Stimulated activated CD8-positive, alpha-beta memory T cell treated with anti-CD3 and anti-CD28 coated beads, Interleukin-4, amount 100 ng/mL, for 1 hour (primary cell): ENCODE measurements around the gene B3GNT9.

Source experiments
- DNase-seq, 2 donors: peaks; one replicate each; pipeline ENCODE4 v3.0.0-alpha.2; 2020; ENCODE audit warnings: low read depth in 2 of 2, low spot score in 1 of 2

The B3GNT9 gene

GRCh38 chr16:67186550-67186950 lies 35.8 kb upstream of the B3GNT9 start:
- no peak for DNase-seq

DNA sequence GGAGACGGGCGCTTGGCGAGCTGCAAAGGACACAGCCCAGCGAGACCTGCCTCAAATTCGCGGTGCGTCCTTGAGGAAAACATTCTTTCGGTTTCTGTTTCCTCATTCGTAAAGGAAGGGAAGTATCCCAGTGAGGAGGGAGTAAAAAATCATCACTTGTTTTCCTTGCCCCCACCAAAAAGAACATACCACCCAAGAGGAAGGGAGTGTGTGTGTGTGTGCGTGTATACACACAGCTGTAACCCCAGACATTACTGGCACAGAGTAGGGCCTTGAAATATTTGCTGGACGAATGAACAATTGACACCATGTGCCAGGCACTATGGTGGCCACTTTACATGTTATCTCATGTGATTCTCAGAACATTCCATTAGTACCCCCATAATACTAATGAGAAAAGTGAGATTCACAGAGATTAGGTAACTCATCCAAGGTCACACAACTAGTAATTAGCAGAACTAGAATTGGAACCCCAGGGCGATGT lies 34.9 kb upstream of the B3GNT9 start:
- no peak for DNase-seq

DNA sequence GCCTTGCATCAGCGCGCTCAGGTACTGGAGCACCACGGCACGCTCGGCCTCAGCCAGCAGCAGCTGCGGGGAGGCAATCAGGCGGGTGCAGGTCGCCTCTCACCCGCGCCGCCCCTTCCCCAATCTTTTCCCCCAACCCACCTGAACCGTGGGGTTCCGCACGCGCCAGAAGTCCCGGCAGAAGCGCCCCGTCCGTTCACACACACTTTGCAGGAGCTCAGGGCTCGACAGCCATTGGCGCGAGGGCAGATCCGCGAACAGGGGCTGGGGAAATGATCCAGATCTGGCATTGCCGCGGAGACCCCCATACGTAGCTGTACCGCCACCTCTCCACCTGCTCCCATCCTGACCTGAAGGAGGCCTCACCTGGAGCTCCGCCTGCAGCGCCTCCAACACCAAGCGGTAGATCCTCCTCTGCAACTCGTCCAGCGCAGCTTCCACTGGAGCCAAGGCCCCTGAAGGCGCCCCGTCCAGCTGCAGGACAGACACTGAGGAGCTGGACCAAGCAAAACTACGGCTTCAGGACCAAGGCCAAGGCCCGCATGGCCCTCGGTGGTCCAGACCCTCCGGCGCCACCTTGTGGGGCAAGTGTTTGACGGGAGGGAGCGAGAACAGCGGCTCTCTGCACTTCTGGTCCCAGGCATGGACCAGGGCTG lies 34.3 kb upstream of the B3GNT9 start:
- peak; percentile 62 to 64 for DNase-seq

DNA sequence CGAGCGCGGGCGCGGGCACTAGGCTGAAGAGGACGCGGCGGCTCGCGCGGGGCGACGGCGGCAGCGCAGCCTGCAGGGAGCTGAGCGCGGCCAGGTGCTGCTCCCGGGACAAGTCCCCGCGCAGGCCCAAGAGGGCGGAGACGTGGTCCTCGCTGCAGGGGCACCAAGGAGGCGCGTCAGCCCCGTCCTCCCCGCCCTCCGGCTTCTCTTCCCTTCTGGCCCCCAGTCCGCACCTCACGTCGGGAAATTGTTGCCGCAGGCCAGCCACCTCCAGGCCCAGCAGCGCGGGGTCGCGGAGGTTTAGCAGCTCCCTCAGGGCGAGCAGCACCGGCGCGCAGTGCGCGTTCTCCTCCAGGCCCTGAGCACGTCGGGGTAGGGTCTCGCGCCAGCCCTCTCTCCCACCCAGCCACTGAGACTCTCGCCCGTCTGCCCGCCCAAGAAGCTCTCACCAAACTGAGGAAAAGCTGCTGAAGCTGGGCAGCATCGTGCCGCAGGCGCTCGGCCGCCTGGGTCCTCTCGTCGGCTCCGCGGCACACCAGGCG lies 33.7 kb upstream of the B3GNT9 start:
- no peak for DNase-seq

GRCh38 chr16:67183627-67184452 lies 33.0 kb upstream of the B3GNT9 start, which contains the start of gene MATCAP1:
Gene MATCAP1, minus strand, starts transcription at chr16:67183963. Its CDS starts 3,353 bp downstream, at chr16:67180610.
- peak; percentile 74 to 83 for DNase-seq

DNA sequence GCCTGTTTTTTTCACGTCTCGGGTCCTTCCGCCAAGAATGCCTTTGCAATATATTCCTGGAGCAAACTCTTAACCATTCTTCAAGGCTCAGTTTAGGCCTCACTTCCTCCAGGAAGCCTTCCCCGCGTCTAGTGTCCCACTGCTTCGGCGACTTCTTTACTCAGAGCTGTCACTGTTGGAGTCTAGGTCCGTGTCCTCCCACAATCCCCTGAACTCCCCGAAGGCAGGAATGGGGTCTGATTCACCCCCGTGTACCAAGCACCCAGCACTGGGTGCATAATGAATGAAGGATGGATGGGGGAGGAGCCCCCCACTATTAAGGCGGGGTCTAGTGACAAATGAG lies 32.5 kb upstream of the B3GNT9 start:
- DNase-seq: no peak

GRCh38 chr16:67182288-67182687 lies 31.5 kb upstream of the B3GNT9 start:
- no peak for DNase-seq

DNA sequence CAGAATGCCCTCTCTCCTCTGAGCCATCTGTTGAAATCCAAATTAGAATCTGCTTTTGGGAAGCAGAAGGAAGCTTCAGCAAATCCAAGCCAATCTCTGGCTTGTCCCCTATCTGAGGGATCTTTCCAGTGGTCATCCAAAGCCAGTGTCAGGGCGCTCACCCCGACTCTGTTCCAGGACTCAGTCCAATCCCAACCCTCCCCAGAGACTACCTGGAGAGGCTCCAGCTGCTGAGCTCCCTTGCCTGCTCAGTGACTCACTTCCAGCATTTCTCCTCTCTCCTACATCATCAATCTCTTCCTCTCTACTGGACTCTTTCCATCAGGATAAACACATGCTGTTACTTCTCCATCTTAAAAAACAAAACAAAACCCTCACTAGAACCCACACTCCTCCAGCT lies 30.5 kb upstream of the B3GNT9 start:
- DNase-seq: no peak

GRCh38 chr16:67180166-67180565 lies 29.4 kb upstream of the B3GNT9 start:
- DNase-seq: no peak

DNA sequence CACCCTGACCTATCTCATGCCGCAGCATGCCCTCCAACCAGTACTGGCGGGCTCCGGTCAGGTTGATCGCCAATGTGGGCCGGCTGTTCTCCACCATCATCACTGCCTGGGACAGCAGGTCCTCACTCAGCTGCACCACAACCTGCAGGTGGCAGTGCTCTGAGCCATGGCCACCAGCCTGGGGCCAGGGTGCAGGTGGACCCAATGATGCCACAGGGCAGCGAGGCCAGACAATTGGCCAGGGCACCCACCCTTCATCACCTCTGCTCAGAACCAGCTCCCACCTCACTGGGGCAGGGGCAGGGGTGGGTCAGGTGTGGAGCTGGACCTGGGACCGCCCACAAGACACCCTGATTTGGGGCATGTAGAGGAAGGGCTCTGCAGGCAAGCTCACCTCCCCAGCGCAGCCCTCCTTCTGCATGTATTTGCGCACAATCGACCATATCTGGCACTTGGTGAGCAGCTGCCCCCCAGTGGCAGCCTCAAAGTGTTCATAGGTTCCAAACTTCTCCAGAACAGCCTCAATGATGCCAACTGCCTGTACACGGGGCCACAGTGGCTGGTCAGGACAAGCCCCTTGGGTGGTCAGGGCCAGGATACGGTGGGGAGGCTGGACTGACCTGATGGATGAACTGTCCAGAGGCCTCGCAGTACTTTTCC lies 28.8 kb upstream of the B3GNT9 start:
- no peak for DNase-seq

DNA sequence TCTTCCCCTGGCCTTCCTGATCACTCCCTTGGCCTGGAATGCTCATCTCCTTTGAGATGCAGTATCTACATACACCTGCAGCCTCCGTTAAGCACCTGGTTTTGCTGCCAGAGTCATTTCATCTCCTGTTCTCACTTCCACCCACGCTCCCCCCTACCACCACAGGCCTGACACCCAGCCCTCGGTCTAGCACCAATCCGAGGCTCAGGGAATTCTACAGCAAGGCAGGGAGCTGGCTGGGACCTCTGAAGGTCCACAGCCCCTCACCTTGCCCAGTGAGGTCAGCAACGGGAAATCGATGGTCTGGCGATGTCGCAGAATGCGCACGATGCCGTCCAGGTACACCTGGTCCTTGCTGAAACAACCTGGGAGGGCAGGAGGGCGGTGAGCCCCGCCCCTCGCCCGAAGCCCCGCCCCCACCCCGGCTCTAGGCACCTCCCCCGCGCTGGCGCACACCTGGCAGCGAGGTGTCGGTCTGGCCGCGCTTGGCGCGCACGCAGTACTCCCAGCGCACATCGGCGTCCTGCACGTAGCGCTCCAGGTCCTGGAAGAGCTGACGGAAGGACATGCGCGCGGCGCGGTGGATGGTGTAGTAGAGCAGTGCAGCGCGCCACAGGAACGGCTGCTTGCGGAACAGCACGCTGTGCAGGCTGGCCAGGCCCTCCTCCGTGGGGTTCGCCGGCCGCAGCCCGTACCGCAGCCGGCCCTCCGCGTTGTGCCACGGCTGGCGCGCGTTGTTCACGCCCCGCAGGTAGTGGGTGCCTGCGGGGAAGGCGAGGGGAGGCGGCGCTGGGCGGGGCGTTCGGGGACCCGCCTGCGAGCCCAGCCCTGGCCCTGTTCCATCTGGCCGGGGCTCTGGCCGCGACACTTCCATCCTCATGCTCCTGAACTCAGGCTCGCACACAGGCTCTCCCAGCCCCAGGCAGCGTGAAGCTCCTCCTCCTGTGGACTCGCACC lies 27.2 kb upstream of the B3GNT9 start:
- no peak for DNase-seq

DNA sequence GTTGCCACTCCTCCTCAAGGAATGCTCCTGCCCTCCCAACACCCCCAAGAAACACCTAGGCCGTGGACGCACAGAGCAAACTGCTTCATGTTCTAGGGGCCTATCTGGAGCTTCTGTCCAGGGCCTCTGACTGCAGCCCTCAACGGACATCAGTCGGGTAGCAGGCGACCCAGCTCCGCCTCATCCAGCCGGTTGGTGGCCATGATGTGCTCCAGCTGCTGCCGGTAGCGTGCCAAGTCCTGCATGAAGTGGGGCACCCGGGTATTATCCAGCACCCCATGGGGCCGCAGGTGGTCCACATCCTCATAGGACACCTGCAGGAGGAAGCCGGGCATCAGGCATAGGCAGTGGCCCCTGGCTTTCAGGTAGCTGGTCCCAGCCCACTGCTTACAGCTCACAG lies 25.9 kb upstream of the B3GNT9 start:
- DNase-seq: no peak

GRCh38 chr16:67174706-67175231 lies 24.0 kb upstream of the B3GNT9 start:
- DNase-seq: no peak

DNA sequence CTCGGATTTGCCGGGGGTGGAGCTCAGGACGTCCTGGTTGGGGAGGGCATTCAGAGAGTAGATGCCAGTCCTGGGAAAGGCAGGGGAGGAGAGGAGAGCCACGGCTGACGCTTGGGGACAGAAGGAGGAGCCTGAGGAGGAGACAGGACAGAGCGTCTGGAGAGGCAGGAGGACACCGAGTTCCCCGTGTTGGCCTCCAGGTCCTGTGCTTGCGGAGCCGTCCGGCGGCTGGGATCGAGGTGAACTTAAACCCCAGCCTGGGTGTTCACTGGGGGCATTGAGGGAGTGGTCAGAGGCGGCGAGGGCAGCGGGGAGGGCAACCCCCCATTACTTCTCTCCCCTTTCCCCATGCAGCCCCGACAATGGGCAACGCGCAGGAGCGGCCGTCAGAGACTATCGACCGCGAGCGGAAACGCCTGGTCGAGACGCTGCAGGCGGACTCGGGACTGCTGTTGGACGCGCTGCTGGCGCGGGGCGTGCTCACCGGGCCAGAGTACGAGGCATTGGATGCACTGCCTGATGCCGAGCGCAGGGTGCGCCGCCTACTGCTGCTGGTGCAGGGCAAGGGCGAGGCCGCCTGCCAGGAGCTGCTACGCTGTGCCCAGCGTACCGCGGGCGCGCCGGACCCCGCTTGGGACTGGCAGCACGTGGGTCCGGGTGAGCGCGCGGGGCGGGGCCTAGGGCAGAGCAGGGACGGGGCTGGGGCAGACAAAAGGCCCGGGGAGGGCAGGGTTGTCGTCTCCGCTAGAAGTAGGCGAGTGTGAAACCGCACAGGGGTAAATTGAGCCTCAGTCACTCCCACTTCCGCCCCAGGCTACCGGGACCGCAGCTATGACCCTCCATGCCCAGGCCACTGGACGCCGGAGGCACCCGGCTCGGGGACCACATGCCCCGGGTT lies 23.3 kb upstream of the B3GNT9 start:
- DNase-seq: no peak

- no peak for DNase-seq
Measured at GRCh38 chr16:67173323-67173722, 22.5 kb upstream of the B3GNT9 start.

DNA sequence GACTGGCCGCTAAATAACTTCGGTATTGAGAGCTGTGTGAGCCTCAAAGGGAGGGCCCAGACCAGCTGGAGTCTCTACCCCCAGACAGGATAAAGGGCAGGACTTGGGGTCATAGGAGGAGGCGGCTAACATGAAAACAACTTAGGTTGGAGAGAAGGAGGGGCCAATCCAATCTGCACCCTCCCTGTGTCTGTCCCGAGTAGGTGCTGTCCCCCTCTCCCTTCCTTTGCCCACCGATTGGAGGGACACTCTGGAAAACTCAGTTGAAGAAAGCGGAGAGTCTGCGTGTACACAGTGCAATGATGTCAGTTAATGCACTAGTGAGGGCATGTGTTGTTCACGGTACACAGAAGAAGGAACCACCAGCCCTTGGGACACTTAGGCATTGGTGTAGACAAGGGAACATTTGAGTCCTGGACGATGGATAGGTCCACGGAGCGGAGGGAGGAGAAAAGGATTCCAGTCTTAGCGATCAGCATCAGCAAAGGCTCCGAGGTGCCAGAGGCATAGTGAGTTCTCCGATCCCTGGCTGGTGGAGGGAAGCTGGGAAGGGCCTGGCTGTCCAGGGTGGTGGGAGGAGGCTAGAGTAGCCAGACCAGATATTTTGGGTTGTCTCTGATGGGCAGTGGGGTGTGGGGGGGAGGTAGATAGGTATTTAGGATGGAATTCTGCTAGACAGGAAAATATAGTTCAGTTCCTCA lies 20.3 kb upstream of the B3GNT9 start:
- DNase-seq: no peak

- no peak for DNase-seq
Measured at GRCh38 chr16:67170168-67170948, 19.6 kb upstream of the B3GNT9 start, which contains the start of gene NOL3. Gene NOL3, plus strand, starts transcription at chr16:67170538.

DNA sequence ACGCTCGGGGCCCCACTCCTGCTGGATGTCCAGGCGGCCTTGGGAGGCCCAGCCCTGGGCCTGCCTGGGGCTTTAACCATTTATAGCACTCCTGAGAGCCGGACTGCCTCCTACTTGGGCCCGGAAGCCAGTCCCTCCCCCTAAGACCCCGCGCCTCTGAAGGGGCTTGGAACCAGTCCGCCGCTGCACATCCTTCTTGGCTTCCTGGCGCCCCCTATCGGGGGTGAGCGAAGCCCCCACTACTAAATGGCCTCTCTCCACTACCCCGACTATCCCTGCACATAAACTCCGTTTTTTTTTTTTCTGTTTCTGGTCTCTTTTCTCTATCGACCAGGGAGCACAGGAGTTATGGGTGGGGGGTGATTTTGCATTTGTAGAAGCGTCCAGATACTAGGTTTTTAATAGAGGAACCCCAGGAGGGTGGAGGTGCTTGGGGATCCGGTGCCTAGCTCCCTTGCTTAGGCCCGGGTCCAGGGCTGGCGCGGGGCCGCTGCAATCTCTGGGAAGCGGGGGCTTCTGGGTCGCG lies 18.9 kb upstream of the B3GNT9 start:
- no peak for DNase-seq
